Neural cell (in vitro differentiated cells): Measurements from ENCODE around the gene ESPNL. TPM values are rescaled to one million over a fixed set of nuclear protein-coding genes. Genes with fewer than 3 reads are reported as not detected.

Experiments
- H2AFZ ChIP-seq: fragments of 200-600, 300-800 bp; sonication (generic), shearing (Covaris generic); 2 replicates; pipeline ENCODE4 v1.6.0; 2014; ENCODE audit warnings: low read depth, mild to moderate bottlenecking, antibody characterized with exemption, low read length, moderate library complexity
- H3F3A ChIP-seq: fragments of 200-600 bp; shearing (Covaris generic); 2 replicates; pipeline ENCODE4 v1.6.1; 2016; ENCODE audit warnings: mild to moderate bottlenecking, moderate library complexity, mixed read lengths, antibody characterized with exemption, low read length; ENCODE audit not compliant: insufficient read depth, poor library complexity, severe bottlenecking
- H3K27ac ChIP-seq: fragments of 200-600, 300-800 bp; sonication (generic), shearing (Covaris generic); 2 replicates; pipeline ENCODE4 v1.5.1; 2014; ENCODE audit warnings: mild to moderate bottlenecking, low read length, moderate library complexity
- H3K27me3 ChIP-seq: fragments of 300-800, 200-600 bp; sonication (generic), shearing (Covaris generic); 2 replicates; pipeline ENCODE4 v1.6.0; 2014; ENCODE audit warnings: mild to moderate bottlenecking, low read depth, low read length, moderate library complexity; ENCODE audit not compliant: insufficient read depth
- H3K36me3 ChIP-seq: fragments of 300-800, 200-600 bp; sonication (generic), shearing (Covaris generic); 2 replicates; pipeline ENCODE4 v1.5.1; 2014; ENCODE audit warnings: mild to moderate bottlenecking, antibody characterized with exemption, low read length, moderate library complexity; ENCODE audit not compliant: insufficient read depth
- H3K4me2 ChIP-seq: fragments of 300-800, 200-600 bp; sonication (generic), shearing (Covaris generic); 2 replicates; pipeline ENCODE4 v1.6.0; 2014; ENCODE audit warnings: mild to moderate bottlenecking, low read length
- H3K4me3 ChIP-seq: fragments of 300-800, 200-600 bp; sonication (generic), shearing (Covaris generic); 2 replicates; pipeline ENCODE4 v1.5.1; 2014; ENCODE audit warnings: mild to moderate bottlenecking, low read length, moderate library complexity
- H3K79me2 ChIP-seq: fragments of 200-600 bp; shearing (Covaris generic); replicated peaks from 2 replicates; pipeline ENCODE4 v1.6.0; 2014; ENCODE audit warnings: mild to moderate bottlenecking, low read length, moderate library complexity; ENCODE audit not compliant: insufficient read depth
- H3K9ac ChIP-seq: fragments of 300-800, 200-600 bp; sonication (generic), shearing (Covaris generic); 2 replicates; pipeline ENCODE4 v1.6.1; 2016; ENCODE audit warnings: mild to moderate bottlenecking, low read length, mixed read lengths
- H3K9me2 ChIP-seq: fragments of 200-600 bp; shearing (Covaris generic); 2 replicates; pipeline ENCODE4 v1.6.1; 2016; ENCODE audit warnings: mild to moderate bottlenecking, low read length, mixed read lengths; ENCODE audit not compliant: insufficient read depth
- H3K9me3 ChIP-seq: fragments of 200-600, 300-800 bp; sonication (generic), shearing (Covaris generic); 2 replicates; pipeline ENCODE4 v1.6.1; 2016; ENCODE audit warnings: mild to moderate bottlenecking, mixed run types, low read length, moderate library complexity, mixed read lengths
- H4K20me1 ChIP-seq: fragments of 200-600 bp; shearing (Covaris generic); 2 replicates; pipeline ENCODE4 v1.6.1; 2016; ENCODE audit warnings: mild to moderate bottlenecking, mixed run types; ENCODE audit not compliant: insufficient read depth
- EP300 ChIP-seq: fragments of 450-650 bp; conservative IDR thresholded peaks from 2 replicates; pipeline ENCODE4 v1.6.1; 2014; ENCODE audit warnings: antibody characterized with exemption, mild to moderate bottlenecking, moderate library complexity; ENCODE audit not compliant: poor library complexity, severe bottlenecking
- EZH2 ChIP-seq: fragments of 200-600, 300-800 bp; shearing (Covaris generic), sonication (generic); IDR thresholded peaks from 2 replicates; pipeline ENCODE4 v1.6.1; 2014; ENCODE audit warnings: antibody characterized with exemption, low read length, borderline replicate concordance, mild to moderate bottlenecking; ENCODE audit not compliant: insufficient read depth, poor library complexity, severe bottlenecking
- MXI1 ChIP-seq: fragments of 450-650 bp; conservative IDR thresholded peaks from 2 replicates; pipeline ENCODE4 v1.6.1; 2014; ENCODE audit warnings: antibody characterized with exemption, mild to moderate bottlenecking; ENCODE audit not compliant: poor library complexity, severe bottlenecking
- POLR2AphosphoS5 ChIP-seq: IDR thresholded peaks from 2 replicates; pipeline ENCODE4 v1.6.1; 2012
- RAD21 ChIP-seq: fragments of 450-650 bp; conservative IDR thresholded peaks from 2 replicates; pipeline ENCODE4 v1.6.1; 2014; ENCODE audit warnings: antibody characterized with exemption, mild to moderate bottlenecking, moderate library complexity
- SMC3 ChIP-seq: fragments of 450-650 bp; conservative IDR thresholded peaks from 2 replicates; pipeline ENCODE4 v1.6.1; 2014; ENCODE audit warnings: antibody characterized with exemption, mild to moderate bottlenecking, moderate library complexity; ENCODE audit not compliant: poor library complexity
- TAF1 ChIP-seq: IDR thresholded peaks from 2 replicates; pipeline ENCODE4 v1.6.1; 2012; ENCODE audit warnings: low read depth
- polyA plus RNA-seq: library from polyadenylated mRNA; depleted of rRNA; stranded (reverse); fragments of >200 nt; gene quantifications from 2 replicates; pipeline ENCODE4 v1.2.3, GENCODE V29; 2014
- TF ChIP-seq, protein P1 (sequence below): fragments of 450-650 bp; IDR thresholded peaks from 2 replicates; pipeline ENCODE4 v1.5.1; 2014; ENCODE audit warnings: antibody characterized with exemption, mild to moderate bottlenecking, moderate library complexity; ENCODE audit not compliant: poor library complexity, severe bottlenecking
- TF ChIP-seq, protein P2 (sequence below): IDR thresholded peaks from 2 replicates; pipeline ENCODE4 v1.6.1; 2012; ENCODE audit warnings: borderline replicate concordance

The ESPNL gene
- polyA plus RNA-seq, 1 donor from 2014 or later: 0.69 TPM

DNA sequence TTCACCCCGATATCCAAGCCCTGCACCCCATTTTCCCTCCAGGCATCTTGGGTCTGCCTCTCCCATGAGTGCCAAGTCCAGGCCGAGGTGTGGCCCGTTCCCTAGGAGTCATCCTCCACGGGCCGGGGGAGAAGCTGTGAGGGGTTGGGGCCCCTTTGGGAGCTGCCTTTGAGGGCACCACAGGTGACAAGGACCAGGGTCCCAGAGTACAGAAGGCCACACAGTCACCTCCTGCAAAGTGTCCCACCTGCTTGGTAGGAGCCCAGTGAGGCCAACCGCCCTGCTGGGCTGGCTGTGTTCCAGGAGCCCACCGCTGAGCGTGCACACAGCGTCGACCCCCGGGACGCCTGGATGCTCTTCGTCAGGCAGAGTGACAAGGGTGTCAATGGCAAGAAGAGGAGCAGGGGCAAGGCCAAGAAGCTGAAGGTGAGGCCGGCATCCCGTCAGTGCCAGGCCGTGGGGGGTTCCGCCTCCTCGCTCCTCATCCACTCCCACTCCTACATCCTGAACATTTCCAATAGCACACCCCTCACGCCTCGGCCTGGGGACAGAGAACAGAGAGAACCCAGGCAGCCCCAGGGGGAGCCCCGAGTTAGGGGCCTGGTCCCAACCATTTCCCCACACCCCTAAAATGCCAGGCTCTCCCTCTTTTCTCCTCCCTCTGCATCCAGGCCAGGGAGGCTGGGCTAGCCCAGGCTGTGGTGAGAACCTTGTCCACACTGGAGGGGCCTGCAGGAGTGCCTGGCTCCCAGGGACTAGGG, 61.3 kb downstream of the ESPNL start:
- H3K27ac ChIP-seq: no peak overlapping the region
- no peaks in the 10 kb centered on the region for H3K79me2 ChIP-seq
- H3K4me3 ChIP-seq: no peak overlapping the region
- no peak overlapping the region for H3K4me2 ChIP-seq
- TF ChIP-seq, protein P1, sequence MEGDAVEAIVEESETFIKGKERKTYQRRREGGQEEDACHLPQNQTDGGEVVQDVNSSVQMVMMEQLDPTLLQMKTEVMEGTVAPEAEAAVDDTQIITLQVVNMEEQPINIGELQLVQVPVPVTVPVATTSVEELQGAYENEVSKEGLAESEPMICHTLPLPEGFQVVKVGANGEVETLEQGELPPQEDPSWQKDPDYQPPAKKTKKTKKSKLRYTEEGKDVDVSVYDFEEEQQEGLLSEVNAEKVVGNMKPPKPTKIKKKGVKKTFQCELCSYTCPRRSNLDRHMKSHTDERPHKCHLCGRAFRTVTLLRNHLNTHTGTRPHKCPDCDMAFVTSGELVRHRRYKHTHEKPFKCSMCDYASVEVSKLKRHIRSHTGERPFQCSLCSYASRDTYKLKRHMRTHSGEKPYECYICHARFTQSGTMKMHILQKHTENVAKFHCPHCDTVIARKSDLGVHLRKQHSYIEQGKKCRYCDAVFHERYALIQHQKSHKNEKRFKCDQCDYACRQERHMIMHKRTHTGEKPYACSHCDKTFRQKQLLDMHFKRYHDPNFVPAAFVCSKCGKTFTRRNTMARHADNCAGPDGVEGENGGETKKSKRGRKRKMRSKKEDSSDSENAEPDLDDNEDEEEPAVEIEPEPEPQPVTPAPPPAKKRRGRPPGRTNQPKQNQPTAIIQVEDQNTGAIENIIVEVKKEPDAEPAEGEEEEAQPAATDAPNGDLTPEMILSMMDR: no peak
- TF ChIP-seq POLR2AphosphoS5 (no peak), EZH2 (no peak), MXI1 (no peak), EP300 (no peak), SMC3 (no peak), TAF1 (no peak), RAD21 (no peak)
- TF ChIP-seq, protein P2, sequence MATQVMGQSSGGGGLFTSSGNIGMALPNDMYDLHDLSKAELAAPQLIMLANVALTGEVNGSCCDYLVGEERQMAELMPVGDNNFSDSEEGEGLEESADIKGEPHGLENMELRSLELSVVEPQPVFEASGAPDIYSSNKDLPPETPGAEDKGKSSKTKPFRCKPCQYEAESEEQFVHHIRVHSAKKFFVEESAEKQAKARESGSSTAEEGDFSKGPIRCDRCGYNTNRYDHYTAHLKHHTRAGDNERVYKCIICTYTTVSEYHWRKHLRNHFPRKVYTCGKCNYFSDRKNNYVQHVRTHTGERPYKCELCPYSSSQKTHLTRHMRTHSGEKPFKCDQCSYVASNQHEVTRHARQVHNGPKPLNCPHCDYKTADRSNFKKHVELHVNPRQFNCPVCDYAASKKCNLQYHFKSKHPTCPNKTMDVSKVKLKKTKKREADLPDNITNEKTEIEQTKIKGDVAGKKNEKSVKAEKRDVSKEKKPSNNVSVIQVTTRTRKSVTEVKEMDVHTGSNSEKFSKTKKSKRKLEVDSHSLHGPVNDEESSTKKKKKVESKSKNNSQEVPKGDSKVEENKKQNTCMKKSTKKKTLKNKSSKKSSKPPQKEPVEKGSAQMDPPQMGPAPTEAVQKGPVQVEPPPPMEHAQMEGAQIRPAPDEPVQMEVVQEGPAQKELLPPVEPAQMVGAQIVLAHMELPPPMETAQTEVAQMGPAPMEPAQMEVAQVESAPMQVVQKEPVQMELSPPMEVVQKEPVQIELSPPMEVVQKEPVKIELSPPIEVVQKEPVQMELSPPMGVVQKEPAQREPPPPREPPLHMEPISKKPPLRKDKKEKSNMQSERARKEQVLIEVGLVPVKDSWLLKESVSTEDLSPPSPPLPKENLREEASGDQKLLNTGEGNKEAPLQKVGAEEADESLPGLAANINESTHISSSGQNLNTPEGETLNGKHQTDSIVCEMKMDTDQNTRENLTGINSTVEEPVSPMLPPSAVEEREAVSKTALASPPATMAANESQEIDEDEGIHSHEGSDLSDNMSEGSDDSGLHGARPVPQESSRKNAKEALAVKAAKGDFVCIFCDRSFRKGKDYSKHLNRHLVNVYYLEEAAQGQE: no peak
- no peaks in the 10 kb centered on the region for H3K36me3 ChIP-seq
- H3K27me3 ChIP-seq: peaks cover 50% of the 10 kb centered on the region
- H2AFZ ChIP-seq: no peak overlapping the region
- no peak overlapping the region for H3K9ac ChIP-seq
- H3K9me3 ChIP-seq: no peaks in the 10 kb centered on the region
- no peaks in the 10 kb centered on the region for H4K20me1 ChIP-seq
- H3K9me2 ChIP-seq: no peaks in the 10 kb centered on the region
- H3F3A ChIP-seq: no peaks in the 10 kb centered on the region

DNA sequence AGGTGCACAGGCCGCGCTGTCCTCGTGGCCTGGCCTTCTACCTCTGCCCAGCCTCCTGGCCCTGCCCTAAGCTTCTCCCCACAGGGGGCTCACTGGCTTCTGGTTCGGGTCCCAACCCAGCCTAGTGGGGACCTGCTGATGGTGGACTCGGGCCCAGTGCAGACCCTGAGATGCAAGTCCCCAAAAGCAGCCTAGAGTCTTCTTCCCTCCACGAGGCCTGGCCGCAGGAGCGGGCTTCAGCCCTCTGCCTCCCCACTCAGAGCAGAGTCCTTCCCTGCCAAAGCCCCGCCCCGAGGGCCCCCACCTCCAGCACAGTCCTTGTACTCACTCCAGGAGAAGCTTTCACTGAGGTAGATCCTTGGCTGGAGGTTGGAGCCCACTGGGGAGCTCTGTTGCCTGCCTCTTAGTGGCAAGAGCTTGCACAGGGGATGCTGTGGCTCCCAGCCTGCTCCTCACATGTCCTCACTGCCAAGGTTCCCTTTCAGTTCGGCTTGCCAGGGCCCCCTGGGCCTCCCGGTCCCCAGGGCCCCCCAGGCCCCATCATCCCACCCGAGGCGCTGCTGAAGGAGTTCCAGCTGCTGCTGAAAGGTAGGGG, 62.2 kb downstream of the ESPNL start:
- Histone ChIP-seq H4K20me1 (no peaks in the 10 kb centered on the region), H3K36me3 (no peaks in the 10 kb centered on the region), H3F3A (no peaks in the 10 kb centered on the region), H3K27ac (no peak overlapping the region), H3K9me3 (no peaks in the 10 kb centered on the region), H2AFZ (no peak overlapping the region), H3K79me2 (no peaks in the 10 kb centered on the region), H3K4me2 (no peak overlapping the region), H3K4me3 (no peak overlapping the region), H3K9ac (no peak overlapping the region), H3K27me3 (peaks cover 50% of the 10 kb centered on the region), H3K9me2 (no peaks in the 10 kb centered on the region)
- TF ChIP-seq, protein P2: no peak
- TF ChIP-seq MXI1 (no peak), RAD21 (no peak), SMC3 (no peak)
- TF ChIP-seq, protein P1: no peak
